A375 (cell line): ENCODE results near the gene ELP1. TPM values are rescaled to one million over a fixed set of nuclear protein-coding genes. Genes with fewer than 3 reads are reported as not detected.

Source experiments
- small RNA-seq: library from RNA; depleted of rRNA; stranded (forward); fragments of <200 nt; gene quantifications from one replicate; pipeline ENCODE3, GENCODE V24; 2014
- total RNA-seq: library from RNA; depleted of rRNA; stranded (reverse); fragments of >200 nt; shearing (Covaris generic); gene quantifications from 2 replicates; pipeline ENCODE4 v1.2.3, GENCODE V29; 2014; rRNA removed

ELP1 gene, protein sequence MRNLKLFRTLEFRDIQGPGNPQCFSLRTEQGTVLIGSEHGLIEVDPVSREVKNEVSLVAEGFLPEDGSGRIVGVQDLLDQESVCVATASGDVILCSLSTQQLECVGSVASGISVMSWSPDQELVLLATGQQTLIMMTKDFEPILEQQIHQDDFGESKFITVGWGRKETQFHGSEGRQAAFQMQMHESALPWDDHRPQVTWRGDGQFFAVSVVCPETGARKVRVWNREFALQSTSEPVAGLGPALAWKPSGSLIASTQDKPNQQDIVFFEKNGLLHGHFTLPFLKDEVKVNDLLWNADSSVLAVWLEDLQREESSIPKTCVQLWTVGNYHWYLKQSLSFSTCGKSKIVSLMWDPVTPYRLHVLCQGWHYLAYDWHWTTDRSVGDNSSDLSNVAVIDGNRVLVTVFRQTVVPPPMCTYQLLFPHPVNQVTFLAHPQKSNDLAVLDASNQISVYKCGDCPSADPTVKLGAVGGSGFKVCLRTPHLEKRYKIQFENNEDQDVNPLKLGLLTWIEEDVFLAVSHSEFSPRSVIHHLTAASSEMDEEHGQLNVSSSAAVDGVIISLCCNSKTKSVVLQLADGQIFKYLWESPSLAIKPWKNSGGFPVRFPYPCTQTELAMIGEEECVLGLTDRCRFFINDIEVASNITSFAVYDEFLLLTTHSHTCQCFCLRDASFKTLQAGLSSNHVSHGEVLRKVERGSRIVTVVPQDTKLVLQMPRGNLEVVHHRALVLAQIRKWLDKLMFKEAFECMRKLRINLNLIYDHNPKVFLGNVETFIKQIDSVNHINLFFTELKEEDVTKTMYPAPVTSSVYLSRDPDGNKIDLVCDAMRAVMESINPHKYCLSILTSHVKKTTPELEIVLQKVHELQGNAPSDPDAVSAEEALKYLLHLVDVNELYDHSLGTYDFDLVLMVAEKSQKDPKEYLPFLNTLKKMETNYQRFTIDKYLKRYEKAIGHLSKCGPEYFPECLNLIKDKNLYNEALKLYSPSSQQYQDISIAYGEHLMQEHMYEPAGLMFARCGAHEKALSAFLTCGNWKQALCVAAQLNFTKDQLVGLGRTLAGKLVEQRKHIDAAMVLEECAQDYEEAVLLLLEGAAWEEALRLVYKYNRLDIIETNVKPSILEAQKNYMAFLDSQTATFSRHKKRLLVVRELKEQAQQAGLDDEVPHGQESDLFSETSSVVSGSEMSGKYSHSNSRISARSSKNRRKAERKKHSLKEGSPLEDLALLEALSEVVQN (N-terminal part only)
- 30.9 and 45.4 TPM in 2 replicates for total RNA-seq

DNA sequence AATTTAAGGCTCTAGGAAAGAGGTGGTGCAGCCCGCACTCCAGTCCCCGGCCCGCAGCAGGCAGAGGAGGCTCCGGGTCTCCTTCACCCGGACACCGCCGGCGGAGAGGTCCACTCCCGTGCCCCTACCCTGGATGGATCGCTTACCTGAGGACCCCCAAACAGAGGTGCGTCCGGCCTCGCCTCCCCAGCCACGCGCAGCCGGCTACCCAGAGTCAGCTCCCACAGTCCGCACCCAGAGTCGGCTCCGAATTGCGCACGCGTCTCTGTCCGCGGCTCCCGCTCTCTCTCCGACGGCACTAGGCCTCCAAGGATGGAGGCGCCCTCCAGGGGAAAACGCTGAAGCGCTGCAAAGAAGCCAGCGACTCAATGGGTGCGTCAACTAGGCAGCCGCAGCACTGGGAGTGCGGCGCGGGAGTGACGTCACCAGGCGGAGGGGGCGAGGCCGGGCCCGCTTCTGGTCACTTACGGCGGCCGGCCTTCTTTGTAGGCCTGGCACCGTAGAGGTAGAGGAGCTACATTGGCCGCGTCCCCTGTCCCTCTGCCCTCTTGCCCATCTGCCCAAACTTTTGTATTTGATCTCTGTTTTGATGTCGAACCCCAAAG is at the start of gene ELP1:
Gene ELP1, minus strand, starts transcription at position 407 of the 605 bp plus-strand sequence. CDS start 2,978 bp downstream, outside the sequence.

DNA sequence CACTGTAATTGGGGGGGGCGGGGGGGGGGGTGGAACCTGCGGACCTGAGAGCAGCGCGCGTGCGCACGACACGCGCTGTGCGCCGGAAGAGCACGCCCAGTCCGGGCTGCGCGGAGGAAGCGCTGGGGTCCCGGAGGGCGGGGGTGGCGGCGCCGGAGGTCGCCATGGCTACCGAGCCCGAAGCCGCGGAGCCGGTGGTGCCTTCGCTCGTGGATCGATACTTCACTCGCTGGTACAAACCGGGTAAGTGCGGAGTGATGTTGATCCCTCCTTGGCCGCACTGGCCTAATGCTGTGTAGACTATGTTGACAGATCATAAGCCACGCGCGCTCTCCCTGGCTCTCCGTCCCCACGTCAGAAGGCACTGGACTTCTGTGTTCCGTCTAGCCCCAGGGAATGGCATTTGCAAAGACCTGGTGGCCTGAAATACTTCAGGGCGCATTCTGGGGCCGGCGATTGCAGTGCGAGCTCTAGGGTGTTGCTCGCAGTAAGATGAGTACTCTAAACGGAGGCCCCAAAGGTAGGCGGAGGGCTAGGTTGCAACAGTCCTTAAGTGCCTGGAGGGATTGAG is 484 bp upstream of the ELP1 start, which contains the start of gene ABITRAM:
Gene ABITRAM, plus strand, starts transcription at position 78 of the 571 bp plus-strand sequence. Its CDS starts 87 bp downstream, at position 165.

DNA sequence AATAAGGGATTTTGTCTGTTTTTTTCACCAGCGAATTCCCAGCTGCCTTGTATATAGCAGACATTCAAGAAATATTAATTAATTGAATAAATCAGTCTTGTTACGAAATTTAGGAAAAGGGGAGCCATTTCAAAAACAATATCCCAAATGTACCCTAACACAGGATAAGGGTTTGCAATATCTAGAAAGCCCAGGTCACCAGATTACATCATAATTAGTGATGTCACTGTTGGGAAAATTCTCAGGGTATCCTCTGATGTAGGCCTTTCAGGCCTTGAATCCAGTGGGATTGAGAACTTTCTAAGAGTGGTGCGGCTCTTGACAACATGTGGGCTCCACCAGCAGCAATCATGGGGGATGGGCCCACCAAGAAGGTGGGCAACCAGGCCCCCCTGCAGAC is 71.9 kb downstream of the ELP1 start, which contains the start of gene ACTL7A:
Gene ACTL7A, plus strand, starts transcription at position 270 of the 400 bp plus-strand sequence. Its CDS starts 57 bp downstream, at position 327.

DNA sequence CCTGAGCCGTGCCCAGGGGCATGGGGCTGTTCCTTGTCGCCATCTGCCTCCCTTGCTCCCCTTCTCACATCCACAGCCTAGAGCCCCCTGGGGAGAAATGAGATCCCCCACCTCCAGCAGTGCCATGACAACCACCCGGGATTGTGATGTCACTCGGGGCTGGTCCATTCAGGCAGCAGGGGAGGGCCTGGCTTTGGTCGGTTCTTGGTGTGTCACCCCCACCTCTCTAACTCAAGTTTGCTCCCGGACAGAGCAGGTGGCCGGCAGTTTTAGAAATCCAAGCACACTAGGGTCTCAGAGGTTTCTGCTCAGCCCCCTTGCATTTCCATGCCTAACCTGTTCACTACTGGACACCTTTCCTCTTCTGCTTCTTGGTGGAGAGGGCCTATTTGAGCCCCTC is 78.0 kb downstream of the ELP1 start, which contains the start of gene ACTL7B:
Gene ACTL7B, minus strand, starts transcription at position 99 of the 400 bp plus-strand sequence. Its CDS starts 56 bp downstream, at position 43.

Small RNA genes within 50 kb of the gene (small RNA-seq; reads per million reads assigned to genes)
- not detected for gene AL359692.1

Other genes with a start within 250 kb of the ELP1 start
- gene ACTL7B, start 78.1 kb downstream of the ELP1 start, total RNA-seq: not detected in 2 replicates
- gene ACTL7A, start 71.9 kb downstream of the ELP1 start, total RNA-seq: not detected in 2 replicates
- gene ABITRAM, start 276 bp upstream of the ELP1 start, total RNA-seq: 10.1 and 10.3 TPM in 2 replicates
- 72.3 and 74.8 TPM in 2 replicates for gene CTNNAL1, start 79.4 kb upstream of the ELP1 start, total RNA-seq
- 17.6 and 19.0 TPM in 2 replicates for gene TMEM245, start 185.8 kb upstream of the ELP1 start, total RNA-seq
- not detected in 2 replicates for gene FRRS1L, start 233.1 kb upstream of the ELP1 start, total RNA-seq